HG03060 (cell line): ENCODE measurements around the gene P2RX2.

Source experiments
- ATAC-seq: cut with Tn5 transposase; IDR thresholded peaks from one replicate; pipeline ENCODE4 v1.9.1; 2021; ENCODE audit warnings: low read depth, moderate number of reproducible peaks; ENCODE audit not compliant: unreplicated experiment

Gene P2RX2

GRCh38 chr12:132657004-132657727 is 38.6 kb downstream of the P2RX2 start:
- ATAC-seq = no peak

GRCh38 chr12:132658149-132658894 is 39.7 kb downstream of the P2RX2 start:
- no peak for ATAC-seq

GRCh38 chr12:132659146-132659545 is 40.6 kb downstream of the P2RX2 start:
- no peak for ATAC-seq

GRCh38 chr12:132660052-132660451 is 41.5 kb downstream of the P2RX2 start:
- ATAC-seq = no peak

DNA sequence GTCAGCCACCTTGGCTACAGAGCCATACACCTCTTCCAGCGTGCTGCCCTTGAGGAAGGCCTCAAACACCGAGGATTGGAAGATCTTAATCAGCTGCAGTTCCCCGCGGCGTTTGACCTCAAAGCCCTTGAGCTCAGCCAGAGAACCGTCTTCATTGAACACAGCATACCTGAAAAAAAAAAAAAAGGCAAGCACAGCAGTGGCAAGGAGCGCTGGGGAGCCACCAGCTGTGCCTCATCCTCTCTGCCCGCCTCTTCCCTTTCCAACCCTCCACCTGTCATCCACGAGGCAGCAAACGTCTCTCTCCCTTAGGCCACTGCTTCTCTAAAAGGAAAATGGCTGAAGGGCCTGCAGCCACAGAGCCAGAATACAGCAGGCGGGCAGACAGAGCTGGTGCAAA is 42.4 kb downstream of the P2RX2 start:
- no peak for ATAC-seq

DNA sequence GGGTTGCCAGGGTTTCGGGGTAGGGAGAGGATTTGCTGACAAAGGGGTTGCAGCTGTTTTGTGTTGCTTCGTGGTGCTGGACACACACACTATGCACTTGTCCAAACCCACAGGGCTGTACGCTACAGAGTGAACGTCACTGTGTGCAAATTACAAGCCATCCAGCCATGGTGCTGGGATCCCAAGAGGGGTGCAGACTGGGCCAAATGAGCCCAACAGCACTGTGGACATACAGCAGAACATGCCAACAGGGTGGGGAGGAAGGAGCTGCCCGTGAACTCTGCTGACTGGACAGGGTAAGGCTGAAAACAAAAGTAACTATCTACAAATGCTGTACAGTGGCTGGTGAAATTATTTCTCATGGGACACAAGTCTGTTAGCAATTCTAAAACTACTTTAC is 43.4 kb downstream of the P2RX2 start:
- no peak for ATAC-seq

GRCh38 chr12:132662901-132663755 is 44.6 kb downstream of the P2RX2 start:
- no peak for ATAC-seq

GRCh38 chr12:132664206-132665148 is 45.9 kb downstream of the P2RX2 start:
- no peak for ATAC-seq

- ATAC-seq = no peak
Measured at GRCh38 chr12:132665149-132665491, 46.5 kb downstream of the P2RX2 start.

DNA sequence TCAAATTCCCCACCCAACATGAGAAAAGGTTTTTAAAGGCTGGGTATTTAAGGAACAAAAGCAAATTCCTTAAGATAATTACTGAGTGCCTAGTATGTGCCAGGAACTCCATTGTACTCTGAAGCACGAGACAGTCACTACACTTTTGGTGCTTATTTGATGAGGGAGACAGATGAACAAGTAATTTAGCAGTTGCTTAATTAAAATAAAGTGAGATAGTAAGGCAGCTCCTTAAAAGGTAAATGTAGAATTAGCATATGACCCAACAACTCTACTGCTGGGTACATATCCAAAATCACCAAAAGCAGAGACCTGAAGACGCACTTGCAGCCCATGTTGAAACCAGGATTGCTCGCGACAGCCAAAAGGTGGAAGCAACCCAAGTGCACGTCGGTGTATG is 47.2 kb downstream of the P2RX2 start:
- ATAC-seq = no peak

DNA sequence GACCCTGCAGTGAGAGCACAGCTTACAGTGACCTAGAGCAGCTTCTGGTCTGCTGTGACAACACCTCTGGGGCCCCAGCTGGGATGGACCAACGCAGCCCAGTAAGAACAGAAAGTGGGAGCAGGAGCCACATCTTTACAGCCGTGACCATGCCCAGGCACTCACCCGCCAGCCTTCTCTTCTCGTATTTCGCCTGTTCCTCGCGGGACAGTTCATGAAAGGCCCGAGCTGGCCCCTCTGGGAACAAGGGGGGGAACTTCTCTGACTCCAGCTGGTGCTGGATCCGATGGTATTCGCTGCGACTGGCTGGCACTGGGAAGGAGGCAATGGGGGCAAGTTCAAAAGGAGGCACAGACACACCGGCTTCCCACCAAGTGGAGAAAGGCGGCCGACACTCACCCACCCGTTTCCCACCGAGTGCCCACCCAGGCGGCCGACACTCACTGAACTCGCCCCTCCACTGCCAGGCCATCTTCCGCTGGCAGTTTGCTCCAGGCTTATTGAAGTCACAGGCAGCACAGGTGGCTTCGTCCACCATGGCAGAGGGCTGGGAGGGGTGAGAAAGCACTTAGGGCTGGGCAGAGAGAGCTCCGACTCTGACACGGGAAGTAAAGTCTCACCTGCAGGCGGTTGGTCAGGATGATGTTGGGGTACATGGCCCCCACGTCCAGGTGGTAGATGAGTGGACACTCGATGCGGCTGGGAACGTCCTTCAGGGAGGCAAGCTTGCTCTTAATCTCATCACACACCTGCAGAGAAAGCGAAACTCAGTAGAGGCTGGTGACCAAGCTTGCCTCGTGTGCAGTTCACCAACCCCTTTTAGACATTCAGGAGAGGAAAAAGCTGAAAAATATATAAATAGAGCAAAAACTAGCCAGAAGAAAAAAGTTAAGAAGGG is 49.9 kb downstream of the P2RX2 start:
- no peak for ATAC-seq

DNA sequence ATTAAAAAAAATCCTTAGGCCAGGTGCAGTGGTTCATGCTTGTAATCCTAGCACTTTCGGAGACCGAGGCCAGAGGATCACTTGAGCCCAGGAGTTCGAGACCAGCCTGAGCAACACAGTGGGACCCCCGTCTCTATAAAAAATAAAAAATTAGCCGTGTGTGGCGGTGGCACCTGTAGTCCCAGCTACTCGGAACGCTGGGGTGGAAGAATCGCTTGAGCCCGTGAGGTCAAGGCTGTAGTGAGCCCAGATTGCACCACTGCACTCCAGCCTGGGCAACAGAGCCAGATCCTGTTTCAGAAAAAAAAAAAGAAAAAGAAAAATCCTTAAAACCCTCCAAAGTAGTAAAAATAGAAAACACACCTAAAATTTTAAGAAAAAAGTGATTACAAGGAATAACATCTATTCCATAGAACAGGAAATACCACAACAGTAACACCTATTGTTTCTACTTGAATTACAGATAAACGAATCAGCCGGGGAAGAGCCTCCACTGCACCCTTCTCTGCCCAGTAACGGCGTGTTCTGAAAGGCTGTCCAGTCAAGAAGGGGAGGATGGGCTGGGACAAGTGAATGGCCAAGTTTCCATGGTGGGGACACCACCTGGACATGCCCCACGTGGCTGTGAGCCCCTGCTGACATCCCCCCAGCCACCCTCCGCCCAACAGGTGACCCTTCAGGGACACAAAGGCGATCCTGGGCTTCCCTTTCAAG is 50.7 kb downstream of the P2RX2 start:
- ATAC-seq = no peak
